Ascending aorta (tissue), 2 donors: ENCODE data around the gene GPRC5A. TPM values are rescaled to one million over a fixed set of nuclear protein-coding genes. Genes with fewer than 3 reads are reported as not detected.
"Not testable (repeated sequence)": the region's sequence is repeated elsewhere in the genome, so short reads cannot be mapped to it uniquely, and the experiment has no call there.

ENCODE experiments used
- DNase-seq, 2 donors: peaks; one replicate each; pipeline ENCODE4 v3.0.0-alpha.2; 2019; ENCODE audit warnings: low spot score in 2 of 2
- H3K27ac ChIP-seq, 2 donors: fragments of 200-600 bp; sonication (generic); one replicate each; pipeline ENCODE4 v1.5.1; 2016 to 2017; ENCODE audit warnings: mild to moderate bottlenecking in 1 of 2
- H3K27me3 ChIP-seq: fragments of 200-600 bp; sonication (generic); one replicate; pipeline ENCODE4 v1.5.1; 2017
- H3K36me3 ChIP-seq, 2 donors: fragments of 200-600 bp; sonication (generic); one replicate each; pipeline ENCODE4 v1.5.1; 2016
- H3K4me1 ChIP-seq, 2 donors: fragments of 200-600 bp; sonication (generic); one replicate each; pipeline ENCODE4 v1.5.1; 2016 to 2017; ENCODE audit warnings: mild to moderate bottlenecking in 1 of 2
- H3K4me3 ChIP-seq, 2 donors: fragments of 200-600 bp; sonication (generic); one replicate each; pipeline ENCODE4 v1.5.1; 2016 to 2017; ENCODE audit warnings: mild to moderate bottlenecking in 1 of 2
- H3K9me3 ChIP-seq, 2 donors: fragments of 200-600 bp; sonication (generic); one replicate each; pipeline ENCODE4 v1.5.1; 2016
- CTCF ChIP-seq, 3 experiments: fragments of 200-600 bp in 2 of 3; fragments of 450-650 bp in 1 of 3; sonication (generic) in 2 of 3; IDR thresholded peaks; one replicate each; pipeline ENCODE4 v1.5.1; 2016 to 2019; ENCODE audit warnings: antibody characterized with exemption in 3 of 3, mild to moderate bottlenecking in 1 of 3, moderate library complexity in 1 of 3
- intact Hi-C: fragments of 100-400 bp; cut with DNase I; formaldehyde crosslinking; loops from one replicate; pipeline ENCODE4 v1.15.1; 2023
- total RNA-seq: library from RNA; depleted of rRNA; stranded (reverse); fragments of >200 nt; gene quantifications from one replicate; pipeline ENCODE4 v1.1.0, GENCODE V29; 2016

The GPRC5A gene
- total RNA-seq, 1 donor from 2014 or later: 23.8 TPM

- intact Hi-C loops: no loop called here
- Histone ChIP-seq H3K36me3 (no peaks in the 10 kb centered on the region), H3K4me3 (no peak overlapping the region), H3K27me3 (no peaks in the 10 kb centered on the region), H3K4me1 (peaks cover 0 to 9% of the 10 kb centered on the region in 2 donors), H3K27ac (no peak overlapping the region), H3K9me3 (no peaks in the 10 kb centered on the region)
- no peak for DNase-seq
- TF ChIP-seq CTCF (IDR thresholded peaks at IDR 0.05): no peak
Observed at GRCh38 chr12:12874029-12874428, 17.3 kb upstream of the GPRC5A start.

- DNase-seq, intact Hi-C loops, H3K27ac ChIP-seq, H3K9me3 ChIP-seq, H3K27me3 ChIP-seq, H3K4me3 ChIP-seq, H3K4me1 ChIP-seq, H3K36me3 ChIP-seq: not testable (repeated sequence)
Observed at GRCh38 chr12:12875301-12875700, 16.1 kb upstream of the GPRC5A start.

- peak overlapping the region; percentile 49 to 71 for H3K27ac ChIP-seq
- no peak overlapping the region for H3K4me3 ChIP-seq
- no peak for TF ChIP-seq CTCF (IDR thresholded peaks at IDR 0.05)
- no peaks in the 10 kb centered on the region for H3K27me3 ChIP-seq
- H3K36me3 ChIP-seq: no peaks in the 10 kb centered on the region
- H3K4me1 ChIP-seq: peaks cover 0 to 9% of the 10 kb centered on the region in 2 donors
- intact Hi-C loops: no loop called here
- no peak for DNase-seq
- no peaks in the 10 kb centered on the region for H3K9me3 ChIP-seq
Observed at GRCh38 chr12:12877153-12877768, 14.1 kb upstream of the GPRC5A start.

GRCh38 chr12:12877781-12878455, 13.4 kb upstream of the GPRC5A start:
- intact Hi-C loops: no loop called here
- Histone ChIP-seq H3K9me3 (no peaks in the 10 kb centered on the region), H3K27me3 (no peaks in the 10 kb centered on the region), H3K36me3 (no peaks in the 10 kb centered on the region), H3K4me1 (peaks cover 0 to 9% of the 10 kb centered on the region in 2 donors), H3K4me3 (no peak overlapping the region), H3K27ac (peak overlapping the region; percentile 49 to 71)
- TF ChIP-seq CTCF (IDR thresholded peaks at IDR 0.05): no peak
- DNase-seq: peak in 1 of 2 donors; percentile 71

GRCh38 chr12:12880537-12880936, 10.8 kb upstream of the GPRC5A start:
- Histone ChIP-seq H3K36me3 (no peaks in the 10 kb centered on the region), H3K27ac (no peak overlapping the region), H3K9me3 (no peaks in the 10 kb centered on the region), H3K27me3 (no peaks in the 10 kb centered on the region), H3K4me1 (peaks cover 0 to 9% of the 10 kb centered on the region in 2 donors), H3K4me3 (no peak overlapping the region)
- intact Hi-C loops: no loop called here
- TF ChIP-seq CTCF (IDR thresholded peaks at IDR 0.05): no peak
- no peak for DNase-seq

- no peaks in the 10 kb centered on the region for H3K9me3 ChIP-seq
- TF ChIP-seq CTCF (IDR thresholded peaks at IDR 0.05): no peak
- intact Hi-C loops: no loop called here
- no peaks in the 10 kb centered on the region for H3K27me3 ChIP-seq
- H3K36me3 ChIP-seq: no peaks in the 10 kb centered on the region
- DNase-seq: no peak
- H3K4me1 ChIP-seq: peaks cover 0 to 9% of the 10 kb centered on the region in 2 donors
- no peak overlapping the region for H3K27ac ChIP-seq
- H3K4me3 ChIP-seq: no peak overlapping the region
Observed at GRCh38 chr12:12881151-12881909, 10.0 kb upstream of the GPRC5A start.
